Measurements from ENCODE around the gene LAMC2.
"Not testable (repeated sequence)": the region's sequence is repeated elsewhere in the genome, so short reads cannot be mapped to it uniquely, and the experiment has no call there.

The LAMC2 gene

DNA sequence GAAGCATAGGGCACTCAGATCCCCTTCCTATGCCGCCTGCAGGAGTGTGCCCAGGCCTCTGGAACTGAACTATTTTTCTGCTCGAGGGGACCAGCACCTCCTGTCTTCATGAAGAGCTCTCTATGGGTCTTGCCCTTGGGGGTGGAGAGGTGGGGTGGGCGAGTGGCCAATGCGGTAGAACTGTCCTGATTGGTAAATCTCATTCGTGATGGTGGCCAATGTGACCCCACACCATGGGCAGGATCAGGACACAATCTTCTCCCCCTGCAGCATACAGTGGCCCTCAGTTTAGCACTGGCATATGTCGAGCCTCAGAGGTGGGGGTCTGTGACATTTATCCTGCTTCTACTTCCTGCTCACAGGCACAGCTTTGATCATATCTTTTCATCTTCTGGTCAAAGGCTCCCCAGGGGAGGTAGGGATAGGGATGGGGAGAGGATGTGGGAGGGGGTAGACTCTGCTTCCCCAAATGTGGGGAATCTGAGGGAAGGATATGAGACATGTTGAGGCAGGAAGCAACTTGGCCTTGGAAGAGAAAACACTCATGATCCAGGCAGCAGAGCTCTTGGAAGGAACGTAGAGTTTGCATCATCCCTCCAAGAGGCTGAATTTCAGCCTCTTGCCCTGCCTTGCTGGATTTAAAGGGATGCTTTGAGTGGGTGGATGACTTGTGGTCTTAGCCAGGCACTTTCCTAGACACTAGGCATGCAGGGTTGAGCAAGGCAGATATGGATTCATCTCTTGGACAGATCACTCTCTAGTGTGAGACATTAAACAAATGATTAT lies 81.8 kb downstream of the LAMC2 start:
- Mint-ChIP-seq H3K27me3 (peaks cover 13% of the 10 kb centered on the region), H3K4me3 (no peak overlapping the region), H3K9me3 (no peaks in the 10 kb centered on the region), H3K36me3 (ENCODE audit: low read depth) (no peaks in the 10 kb centered on the region), H3K4me1 (ENCODE audit: low read depth) (no peaks in the 10 kb centered on the region), H3K27ac (no peak overlapping the region)
- DNase-seq: no peak

DNA sequence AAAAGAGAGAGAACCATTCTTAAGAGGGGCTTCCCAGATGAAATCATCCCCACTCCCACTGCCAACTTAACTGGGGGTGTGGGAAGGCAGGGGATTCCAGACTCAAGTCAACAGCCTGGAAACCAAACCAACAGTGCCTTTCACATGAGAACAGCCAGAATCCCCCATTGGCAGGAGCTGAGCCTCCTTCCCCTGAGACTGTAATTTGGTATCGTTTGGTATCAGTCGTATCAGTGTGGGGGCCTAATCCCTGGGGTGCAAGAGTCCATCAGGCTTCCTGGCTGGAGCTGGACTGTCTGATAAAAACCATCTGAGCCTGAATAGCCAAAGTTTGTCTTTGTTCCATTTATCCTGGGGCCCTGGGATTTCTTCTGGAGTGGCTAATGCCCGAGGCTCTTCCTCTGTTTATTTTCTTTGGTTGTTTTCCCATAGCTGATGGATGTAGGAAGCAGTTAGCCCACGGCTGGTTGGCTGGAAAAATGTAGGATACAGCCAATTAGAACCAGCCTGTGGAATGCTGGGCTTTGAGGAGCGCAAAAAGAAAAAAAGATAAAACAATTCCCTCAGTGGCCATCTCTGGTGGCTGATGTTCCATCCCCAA lies 84.6 kb downstream of the LAMC2 start:
- H3K9me3 Mint-ChIP-seq: no peaks in the 10 kb centered on the region
- no peak for DNase-seq
- H3K4me3 Mint-ChIP-seq: no peak overlapping the region
- peaks cover 9% of the 10 kb centered on the region for H3K27me3 Mint-ChIP-seq
- H3K36me3 Mint-ChIP-seq (ENCODE audit: low read depth): no peaks in the 10 kb centered on the region
- no peaks in the 10 kb centered on the region for H3K4me1 Mint-ChIP-seq (ENCODE audit: low read depth)
- H3K27ac Mint-ChIP-seq: no peak overlapping the region

DNA sequence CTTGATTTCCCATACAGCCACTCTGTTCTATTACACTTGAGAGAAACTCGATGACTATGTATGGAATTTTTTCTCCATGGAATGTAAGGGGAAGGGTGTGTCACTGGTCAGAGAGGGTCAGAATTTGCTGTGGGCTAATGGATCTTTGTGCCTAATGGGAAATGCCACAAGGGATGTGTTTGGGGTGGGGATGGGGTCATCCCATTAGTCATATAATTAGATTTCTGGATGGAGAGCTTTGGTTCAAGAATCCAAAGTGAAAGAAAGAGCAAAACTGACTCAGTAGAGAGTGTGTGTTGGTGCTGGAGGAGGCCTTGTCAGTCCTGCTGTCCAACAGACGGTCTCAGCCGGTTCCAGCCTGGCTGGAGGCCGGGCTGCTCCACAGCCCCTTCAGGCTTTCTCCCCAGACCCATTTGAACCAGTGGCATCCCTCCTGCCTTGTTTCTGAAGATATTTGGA lies 86.4 kb downstream of the LAMC2 start:
- no peak for DNase-seq
- H3K27ac Mint-ChIP-seq: no peak overlapping the region

DNA sequence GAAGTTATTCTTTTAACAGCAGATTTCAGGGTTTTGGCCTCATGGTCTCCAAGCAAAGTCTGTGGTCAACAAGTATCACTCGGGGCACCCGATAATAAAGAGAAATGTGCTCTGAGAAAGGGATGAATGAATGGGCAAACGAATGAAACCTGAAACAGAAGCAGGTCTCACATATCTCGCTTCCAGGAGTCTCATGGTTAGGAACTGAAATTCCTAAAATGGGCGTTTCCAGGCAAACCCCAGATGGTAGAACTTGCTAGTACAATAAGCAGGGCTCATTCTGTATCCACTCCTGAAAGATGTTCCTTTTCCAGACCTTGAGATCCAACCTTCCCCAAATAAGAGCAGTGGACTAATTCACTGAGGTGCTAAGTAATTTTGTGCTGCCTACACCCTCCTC lies 87.2 kb downstream of the LAMC2 start:
- Mint-ChIP-seq H3K36me3 (ENCODE audit: low read depth) (no peaks in the 10 kb centered on the region), H3K4me3 (no peak overlapping the region)

More for the DNA sequence above, 86.4 kb downstream of the LAMC2 start:
- no peaks in the 10 kb centered on the region for H3K4me1 Mint-ChIP-seq (ENCODE audit: low read depth)
- no peaks in the 10 kb centered on the region for H3K36me3 Mint-ChIP-seq (ENCODE audit: low read depth)
- peaks cover 4% of the 10 kb centered on the region for H3K27me3 Mint-ChIP-seq
- H3K9me3 Mint-ChIP-seq: no peaks in the 10 kb centered on the region
- no peak overlapping the region for H3K4me3 Mint-ChIP-seq

DNA sequence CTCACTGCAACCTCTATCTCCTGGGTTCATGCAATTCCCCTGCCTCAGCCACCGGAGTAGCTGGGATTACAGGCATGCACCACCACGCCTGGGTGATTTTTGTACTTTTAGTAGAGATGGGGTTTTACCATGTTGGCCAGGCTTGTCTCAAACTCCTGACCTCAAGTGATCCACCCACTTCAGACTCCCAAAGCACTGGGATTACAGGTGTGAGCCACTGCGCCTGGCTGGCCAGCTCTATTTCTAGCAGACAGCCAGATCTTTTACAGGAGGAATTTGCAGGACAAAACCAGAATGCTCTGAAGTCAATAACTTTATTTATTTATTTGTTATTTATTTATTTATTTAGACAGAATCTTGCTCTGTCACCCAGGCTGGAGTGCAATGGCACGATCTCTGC lies 87.9 kb downstream of the LAMC2 start:
- not testable (repeated sequence) for H3K4me3 Mint-ChIP-seq; H3K27me3 Mint-ChIP-seq; H3K36me3 Mint-ChIP-seq (ENCODE audit: low read depth); H3K9me3 Mint-ChIP-seq; H3K4me1 Mint-ChIP-seq (ENCODE audit: low read depth); H3K27ac Mint-ChIP-seq; DNase-seq

More for the DNA sequence above, 87.2 kb downstream of the LAMC2 start:
- Mint-ChIP-seq H3K4me1 (ENCODE audit: low read depth) (no peaks in the 10 kb centered on the region), H3K27me3 (peaks cover 4% of the 10 kb centered on the region), H3K9me3 (no peaks in the 10 kb centered on the region), H3K27ac (no peak overlapping the region)
- DNase-seq: no peak

DNA sequence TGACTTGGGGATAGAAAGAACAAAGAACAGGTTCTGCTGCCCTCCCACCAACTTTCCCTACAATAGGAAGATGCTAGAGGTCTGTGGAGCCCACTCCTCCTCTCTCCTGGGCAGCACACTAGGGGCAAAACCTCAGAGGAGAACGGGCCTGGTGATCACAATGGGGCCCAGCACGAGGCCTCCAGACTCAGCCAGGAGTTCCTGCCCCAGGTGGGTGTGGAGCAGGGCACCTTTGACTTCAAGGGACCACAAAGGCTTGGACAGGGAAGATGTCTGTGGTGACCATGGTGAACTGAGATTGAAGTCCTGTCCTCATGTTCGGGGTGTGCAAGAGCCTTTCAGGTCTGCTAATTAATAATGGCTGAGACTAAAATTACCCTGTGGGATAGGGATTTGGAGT lies 88.8 kb downstream of the LAMC2 start:
- no peak for DNase-seq
- H3K36me3 Mint-ChIP-seq (ENCODE audit: low read depth): no peaks in the 10 kb centered on the region
- H3K4me3 Mint-ChIP-seq: no peak overlapping the region
- H3K27ac Mint-ChIP-seq: no peak overlapping the region
- no peaks in the 10 kb centered on the region for H3K4me1 Mint-ChIP-seq (ENCODE audit: low read depth)
- H3K27me3 Mint-ChIP-seq: peaks cover 4% of the 10 kb centered on the region
- H3K9me3 Mint-ChIP-seq: no peaks in the 10 kb centered on the region

DNA sequence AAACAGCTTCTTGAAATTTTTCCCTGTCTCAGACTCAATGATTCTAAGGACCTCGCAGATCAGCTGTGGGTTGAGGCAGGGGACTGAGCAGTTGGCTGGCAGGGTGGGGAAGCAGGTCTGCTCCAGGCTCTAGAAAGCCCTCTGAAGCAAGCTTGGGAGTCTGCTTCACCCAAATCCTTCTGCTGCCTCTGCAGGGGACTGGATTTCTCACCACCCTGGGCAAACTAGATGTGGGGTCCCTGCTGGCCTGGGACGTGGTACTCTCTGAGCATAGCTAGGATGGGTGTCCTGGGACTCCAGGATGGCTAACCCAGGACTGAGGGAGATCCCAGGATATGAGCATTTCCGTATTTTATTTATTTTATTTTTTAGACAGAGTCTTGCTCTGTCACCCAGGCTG lies 89.3 kb downstream of the LAMC2 start:
- DNase-seq: no peak
- Mint-ChIP-seq H3K4me1 (ENCODE audit: low read depth) (no peaks in the 10 kb centered on the region), H3K27me3 (peaks cover 4% of the 10 kb centered on the region), H3K9me3 (no peaks in the 10 kb centered on the region), H3K36me3 (ENCODE audit: low read depth) (no peaks in the 10 kb centered on the region), H3K4me3 (no peak overlapping the region), H3K27ac (no peak overlapping the region)

DNA sequence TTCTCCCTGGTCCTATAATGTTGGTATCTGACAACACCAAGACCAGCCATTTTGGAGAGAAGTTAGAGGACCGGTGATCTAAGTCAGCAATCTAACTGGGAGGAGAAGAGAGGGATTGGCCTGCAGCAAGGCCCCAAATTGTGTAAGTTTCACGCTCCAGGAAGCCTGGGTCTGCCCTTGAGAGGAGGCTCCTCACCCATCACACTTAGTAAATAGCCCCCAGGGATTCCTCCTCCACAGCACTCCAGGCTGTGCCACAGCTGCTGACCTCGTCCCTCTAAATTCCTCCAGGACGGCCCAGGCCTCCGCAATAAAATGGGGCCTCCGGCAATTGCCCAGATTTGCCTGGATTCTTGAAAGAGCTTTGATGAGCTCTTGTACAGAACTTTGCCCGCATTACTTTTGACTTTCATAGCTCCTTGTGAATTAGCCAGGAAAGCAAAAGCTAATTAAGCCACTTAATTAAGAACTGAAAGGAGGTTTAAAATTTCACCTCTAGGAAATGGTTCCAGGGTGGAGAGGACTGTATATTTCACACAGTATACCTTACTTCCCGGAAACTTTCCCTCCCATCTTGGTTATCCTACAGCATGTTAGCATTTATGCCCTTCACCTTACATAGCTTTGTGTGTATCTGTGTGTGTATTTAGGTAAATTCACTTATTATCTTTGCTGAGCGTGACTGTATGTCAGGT lies 90.5 kb downstream of the LAMC2 start:
- DNase-seq: no peak
- Mint-ChIP-seq H3K27me3 (no peaks in the 10 kb centered on the region), H3K36me3 (ENCODE audit: low read depth) (no peaks in the 10 kb centered on the region), H3K27ac (no peak overlapping the region), H3K9me3 (no peaks in the 10 kb centered on the region), H3K4me1 (ENCODE audit: low read depth) (no peaks in the 10 kb centered on the region), H3K4me3 (no peak overlapping the region)

DNA sequence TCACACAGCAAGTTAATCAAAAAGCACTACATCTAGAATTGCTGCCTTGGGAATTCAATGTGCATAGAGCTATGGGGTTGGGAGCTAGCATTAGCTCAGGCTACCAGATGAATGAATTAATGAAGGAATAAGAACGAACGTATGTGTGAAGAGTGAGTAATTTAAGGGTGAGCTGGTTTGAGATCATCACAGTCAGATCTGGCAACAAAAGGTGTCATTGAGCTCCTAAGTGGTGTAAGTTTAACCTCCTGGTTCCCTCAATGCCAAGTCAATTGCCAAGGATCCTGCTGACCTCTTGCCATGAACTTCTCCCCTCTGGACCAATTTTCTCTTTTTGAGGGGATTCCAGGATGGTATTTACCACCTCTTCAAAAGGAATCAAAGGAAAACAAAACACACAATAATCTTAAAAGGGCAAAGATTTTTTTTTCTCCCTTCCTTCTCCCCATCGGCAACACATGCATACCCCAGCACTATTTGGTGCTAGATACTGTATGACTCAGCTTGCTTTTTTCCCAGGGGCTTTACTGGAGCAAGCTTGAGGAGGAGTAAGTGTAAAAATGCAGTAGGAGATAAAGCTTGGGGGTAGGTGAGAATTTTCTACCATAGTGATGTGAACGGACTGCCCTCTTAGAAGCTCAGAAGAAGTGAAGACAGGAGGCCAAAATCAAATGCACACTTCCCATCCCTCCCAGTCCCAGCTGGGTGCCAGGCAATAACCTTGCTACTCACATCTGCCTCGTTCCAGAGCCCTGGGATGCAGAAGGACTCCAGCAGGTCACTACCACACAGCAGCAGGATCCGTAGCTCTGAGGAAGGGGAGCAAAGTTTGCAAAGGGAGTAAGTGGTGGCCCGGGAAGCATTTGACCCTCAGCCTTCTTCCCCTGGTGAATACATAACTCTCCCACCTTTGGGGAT lies 92.0 kb downstream of the LAMC2 start:
- no peaks in the 10 kb centered on the region for H3K36me3 Mint-ChIP-seq (ENCODE audit: low read depth)
- H3K9me3 Mint-ChIP-seq: no peaks in the 10 kb centered on the region
- H3K27ac Mint-ChIP-seq: no peak overlapping the region
- H3K27me3 Mint-ChIP-seq: no peaks in the 10 kb centered on the region
- no peak for DNase-seq
- H3K4me1 Mint-ChIP-seq (ENCODE audit: low read depth): no peaks in the 10 kb centered on the region
- H3K4me3 Mint-ChIP-seq: no peak overlapping the region

DNA sequence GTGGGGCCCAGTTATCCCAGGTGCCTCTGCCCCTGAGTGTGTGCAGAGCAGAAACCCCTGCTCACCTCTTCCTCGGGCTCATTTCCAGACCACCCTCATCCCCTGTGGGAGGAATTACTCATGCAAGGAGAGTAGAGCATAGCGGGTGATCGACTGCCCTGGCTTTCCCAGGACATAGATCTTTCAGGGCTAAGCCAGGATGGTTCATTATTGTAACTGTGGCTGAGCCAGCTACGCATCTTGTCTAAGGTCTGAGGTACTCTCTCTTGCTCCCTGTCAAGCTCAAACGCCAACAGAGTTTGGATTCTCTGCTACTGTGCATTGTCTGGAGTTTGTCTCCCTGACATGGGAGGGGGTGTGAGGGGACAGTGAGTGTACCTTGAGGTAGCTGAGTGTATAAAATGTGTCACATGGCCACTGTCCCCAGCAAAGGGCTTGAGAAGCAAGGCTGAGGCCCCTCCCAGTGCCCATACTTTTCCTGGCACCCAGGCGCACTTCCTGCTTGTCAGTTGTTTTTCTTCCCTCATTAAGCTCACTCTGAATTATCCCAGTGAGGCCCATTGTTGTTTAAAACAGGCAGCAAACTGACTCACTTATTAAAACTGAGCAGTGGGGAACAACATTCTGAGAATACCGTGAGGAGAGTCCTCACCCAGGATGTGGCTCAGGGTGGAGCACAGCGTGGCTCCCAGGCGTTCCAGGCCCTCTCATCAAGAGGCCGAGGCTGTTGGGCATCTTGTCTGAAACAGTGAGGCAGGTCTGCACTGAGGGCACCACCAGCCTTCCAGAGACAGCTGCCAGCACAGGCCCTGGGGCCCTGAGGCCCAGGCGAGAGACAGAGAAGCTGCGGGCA lies 92.9 kb downstream of the LAMC2 start:
- no peaks in the 10 kb centered on the region for H3K9me3 Mint-ChIP-seq
- no peaks in the 10 kb centered on the region for H3K36me3 Mint-ChIP-seq (ENCODE audit: low read depth)
- H3K27me3 Mint-ChIP-seq: no peaks in the 10 kb centered on the region
- H3K4me3 Mint-ChIP-seq: no peak overlapping the region
- H3K4me1 Mint-ChIP-seq (ENCODE audit: low read depth): no peaks in the 10 kb centered on the region
- H3K27ac Mint-ChIP-seq: no peak overlapping the region
- DNase-seq: no peak

DNA sequence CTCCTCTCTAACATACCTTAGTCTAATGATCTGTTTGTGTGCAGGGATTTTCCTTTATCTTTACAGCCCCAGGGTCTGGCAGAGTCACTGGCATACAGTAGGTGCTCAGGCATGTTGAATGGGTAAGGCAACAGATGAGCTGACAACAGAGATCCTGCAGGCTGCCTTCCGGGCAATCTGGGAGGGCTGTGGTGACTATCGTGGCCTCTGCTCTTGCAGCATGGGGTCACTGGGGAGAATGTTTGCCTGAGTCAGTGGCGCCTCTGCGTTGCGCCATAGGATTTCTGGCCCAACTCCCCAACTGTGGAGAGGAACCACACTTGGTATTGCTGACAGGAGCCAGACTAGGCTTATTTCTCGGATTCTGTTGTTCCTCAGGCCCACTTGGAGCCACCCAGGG lies 93.8 kb downstream of the LAMC2 start:
- Mint-ChIP-seq H3K4me1 (ENCODE audit: low read depth) (no peaks in the 10 kb centered on the region), H3K27me3 (no peaks in the 10 kb centered on the region), H3K27ac (no peak overlapping the region), H3K4me3 (no peak overlapping the region), H3K9me3 (no peaks in the 10 kb centered on the region), H3K36me3 (ENCODE audit: low read depth) (no peaks in the 10 kb centered on the region)
- no peak for DNase-seq

DNA sequence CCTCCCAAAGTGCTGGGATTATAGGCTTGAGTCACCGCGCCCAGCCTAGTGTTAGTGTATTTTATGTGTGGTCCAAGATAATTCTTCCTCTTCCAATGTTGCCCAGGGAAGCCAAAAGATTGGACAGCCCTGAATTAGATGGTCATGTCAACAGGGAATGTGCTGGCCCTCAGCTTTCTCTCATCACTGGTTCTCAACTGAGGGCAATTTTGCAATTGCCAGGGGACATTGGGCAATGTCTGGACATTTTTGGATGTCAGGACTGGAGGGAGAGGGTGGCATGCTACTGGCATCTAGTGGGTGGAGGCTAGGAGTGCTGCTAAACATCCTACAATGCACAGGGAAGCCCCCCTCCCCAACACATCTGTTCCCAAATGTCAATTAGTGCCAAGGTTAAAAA lies 95.0 kb downstream of the LAMC2 start:
- no peak for DNase-seq
- Mint-ChIP-seq H3K36me3 (ENCODE audit: low read depth) (no peaks in the 10 kb centered on the region), H3K4me3 (no peak overlapping the region), H3K4me1 (ENCODE audit: low read depth) (no peaks in the 10 kb centered on the region), H3K27me3 (no peaks in the 10 kb centered on the region), H3K9me3 (no peaks in the 10 kb centered on the region), H3K27ac (no peak overlapping the region)

DNA sequence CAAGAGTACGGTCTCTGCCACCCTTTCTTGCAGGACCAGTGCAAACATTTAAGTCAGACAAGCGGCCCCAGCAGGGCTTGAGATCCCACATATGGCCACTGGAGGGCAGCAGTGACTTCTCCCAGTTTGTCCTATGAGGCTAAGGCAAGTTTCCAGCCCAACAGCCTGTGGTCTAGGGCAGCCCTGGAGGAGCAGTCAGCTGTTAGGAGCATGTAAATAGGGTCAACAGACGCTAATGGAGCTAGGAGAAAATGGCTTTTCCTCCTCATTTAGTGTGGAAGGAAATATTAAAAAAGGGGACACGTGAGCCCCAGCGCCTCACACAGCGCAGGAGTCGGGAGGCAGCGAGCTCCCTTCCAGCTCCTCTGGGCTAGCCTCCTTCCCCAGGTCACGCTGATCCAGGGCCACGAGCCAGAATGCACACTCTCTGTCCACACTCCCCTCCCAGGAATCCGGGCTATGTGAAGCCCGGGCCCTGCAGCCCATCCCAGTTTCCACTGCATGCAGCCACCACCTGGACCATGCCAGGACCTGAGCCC lies 95.6 kb downstream of the LAMC2 start:
- no peaks in the 10 kb centered on the region for H3K4me1 Mint-ChIP-seq (ENCODE audit: low read depth)
- H3K27me3 Mint-ChIP-seq: no peaks in the 10 kb centered on the region
- H3K36me3 Mint-ChIP-seq (ENCODE audit: low read depth): no peaks in the 10 kb centered on the region
- no peaks in the 10 kb centered on the region for H3K9me3 Mint-ChIP-seq
- peak; percentile 83 for DNase-seq
- no peak overlapping the region for H3K4me3 Mint-ChIP-seq
- no peak overlapping the region for H3K27ac Mint-ChIP-seq
